ENCODE measurements around the gene AGBL1.

Gene AGBL1

GRCh38 chr15:86333819-86334218 is 254.1 kb downstream of the AGBL1 start:
- no peak for DNase-seq

- DNase-seq = no peak
These were observed 256.5 kb downstream of the AGBL1 start for GRCh38 chr15:86336051-86336788.

GRCh38 chr15:86337071-86337470 is 257.4 kb downstream of the AGBL1 start:
- no peak for DNase-seq

GRCh38 chr15:86347245-86347644 is 267.6 kb downstream of the AGBL1 start:
- no peak for DNase-seq

- DNase-seq = no peak
These were observed 269.9 kb downstream of the AGBL1 start for GRCh38 chr15:86349565-86349964.

GRCh38 chr15:86353213-86353612 is 273.5 kb downstream of the AGBL1 start:
- DNase-seq = no peak

GRCh38 chr15:86355361-86355760 is 275.7 kb downstream of the AGBL1 start:
- no peak for DNase-seq

GRCh38 chr15:86355801-86356200 is 276.1 kb downstream of the AGBL1 start:
- no peak for DNase-seq

- DNase-seq = no peak
These were observed 282.9 kb downstream of the AGBL1 start for GRCh38 chr15:86362555-86362954.

GRCh38 chr15:86373147-86373546 is 293.5 kb downstream of the AGBL1 start:
- no peak for DNase-seq

- no peak for DNase-seq
These were observed 296.1 kb downstream of the AGBL1 start for GRCh38 chr15:86375733-86376280.

GRCh38 chr15:86377914-86378313 is 298.2 kb downstream of the AGBL1 start:
- no peak for DNase-seq

GRCh38 chr15:86382341-86382740 is 302.7 kb downstream of the AGBL1 start:
- no peak for DNase-seq

GRCh38 chr15:86383611-86384010 is 303.9 kb downstream of the AGBL1 start:
- DNase-seq = no peak

- DNase-seq = no peak
These were observed 304.5 kb downstream of the AGBL1 start for GRCh38 chr15:86384186-86384585.

GRCh38 chr15:86392296-86392695 is 312.6 kb downstream of the AGBL1 start:
- DNase-seq = no peak

- DNase-seq = no peak
These were observed 313.2 kb downstream of the AGBL1 start for GRCh38 chr15:86392874-86393273.

- no peak for DNase-seq
These were observed 315.2 kb downstream of the AGBL1 start for GRCh38 chr15:86394866-86395265.

GRCh38 chr15:86399041-86399954 is 319.6 kb downstream of the AGBL1 start:
- no peak for DNase-seq

GRCh38 chr15:86403221-86403620 is 323.6 kb downstream of the AGBL1 start:
- DNase-seq = no peak

GRCh38 chr15:86403914-86404583 is 324.4 kb downstream of the AGBL1 start:
- no peak for DNase-seq

GRCh38 chr15:86408261-86408660 is 328.6 kb downstream of the AGBL1 start:
- DNase-seq = no peak

GRCh38 chr15:86411916-86412315 is 332.2 kb downstream of the AGBL1 start:
- DNase-seq = no peak

Measured in activated effector memory CD4-positive, alpha-beta T cell treated with Interleukin-2 at 50 U/mL for 16 hours (primary cell).